ENCODE measurements around the gene NDST3. TPM values are rescaled to one million over a fixed set of nuclear protein-coding genes. Genes with fewer than 3 reads are reported as not detected.
A peak's percentile ranks its signal among the peaks of the same experiment; 100 is the strongest.

NDST3 gene
- total and polyA plus RNA-seq, 2 of the 13 experiments (the other 11 are each of a cell fraction or from before 2014, with no cell fraction given) = not detected

DNA sequence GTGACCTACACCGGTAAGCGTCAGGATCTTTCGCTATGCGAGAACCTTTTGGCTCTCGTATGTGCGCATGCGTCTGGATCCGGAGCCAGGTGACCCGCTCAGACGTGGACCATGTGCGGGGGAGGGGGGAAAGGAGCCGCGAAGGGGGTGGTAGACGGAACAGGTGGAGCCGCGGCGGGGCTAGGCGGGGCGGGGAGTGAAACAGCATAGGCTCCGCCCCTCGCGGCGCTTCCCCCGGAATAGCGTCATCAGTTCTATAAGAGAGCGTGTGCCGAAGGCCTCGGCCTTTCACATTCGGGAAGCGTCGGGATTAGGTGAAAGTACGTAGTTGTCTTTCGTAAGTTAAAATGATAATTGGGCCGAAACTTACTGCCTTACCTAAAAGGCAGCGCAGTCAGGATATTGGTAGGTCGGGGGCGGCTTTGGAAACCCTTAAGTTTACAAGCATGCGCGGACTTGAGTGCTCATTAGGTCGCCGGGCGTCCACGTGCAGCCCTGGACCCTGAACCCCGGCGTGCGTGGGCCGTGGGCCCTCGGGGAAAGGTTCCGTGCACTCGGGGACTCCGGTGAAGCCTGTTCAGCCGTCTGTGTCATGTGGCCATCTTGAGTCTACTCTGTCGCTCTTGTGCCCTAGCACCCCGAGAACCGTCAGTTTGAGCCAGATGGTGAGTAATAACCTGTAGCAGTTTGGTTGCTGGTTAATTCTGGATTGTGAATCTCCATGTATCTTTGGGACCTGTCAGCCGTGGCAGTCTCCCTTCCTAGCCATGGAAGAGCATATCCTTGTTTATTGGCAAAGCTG lies 244.4 kb downstream of the NDST3 start (continued):
- TF ChIP-seq, protein P1, sequence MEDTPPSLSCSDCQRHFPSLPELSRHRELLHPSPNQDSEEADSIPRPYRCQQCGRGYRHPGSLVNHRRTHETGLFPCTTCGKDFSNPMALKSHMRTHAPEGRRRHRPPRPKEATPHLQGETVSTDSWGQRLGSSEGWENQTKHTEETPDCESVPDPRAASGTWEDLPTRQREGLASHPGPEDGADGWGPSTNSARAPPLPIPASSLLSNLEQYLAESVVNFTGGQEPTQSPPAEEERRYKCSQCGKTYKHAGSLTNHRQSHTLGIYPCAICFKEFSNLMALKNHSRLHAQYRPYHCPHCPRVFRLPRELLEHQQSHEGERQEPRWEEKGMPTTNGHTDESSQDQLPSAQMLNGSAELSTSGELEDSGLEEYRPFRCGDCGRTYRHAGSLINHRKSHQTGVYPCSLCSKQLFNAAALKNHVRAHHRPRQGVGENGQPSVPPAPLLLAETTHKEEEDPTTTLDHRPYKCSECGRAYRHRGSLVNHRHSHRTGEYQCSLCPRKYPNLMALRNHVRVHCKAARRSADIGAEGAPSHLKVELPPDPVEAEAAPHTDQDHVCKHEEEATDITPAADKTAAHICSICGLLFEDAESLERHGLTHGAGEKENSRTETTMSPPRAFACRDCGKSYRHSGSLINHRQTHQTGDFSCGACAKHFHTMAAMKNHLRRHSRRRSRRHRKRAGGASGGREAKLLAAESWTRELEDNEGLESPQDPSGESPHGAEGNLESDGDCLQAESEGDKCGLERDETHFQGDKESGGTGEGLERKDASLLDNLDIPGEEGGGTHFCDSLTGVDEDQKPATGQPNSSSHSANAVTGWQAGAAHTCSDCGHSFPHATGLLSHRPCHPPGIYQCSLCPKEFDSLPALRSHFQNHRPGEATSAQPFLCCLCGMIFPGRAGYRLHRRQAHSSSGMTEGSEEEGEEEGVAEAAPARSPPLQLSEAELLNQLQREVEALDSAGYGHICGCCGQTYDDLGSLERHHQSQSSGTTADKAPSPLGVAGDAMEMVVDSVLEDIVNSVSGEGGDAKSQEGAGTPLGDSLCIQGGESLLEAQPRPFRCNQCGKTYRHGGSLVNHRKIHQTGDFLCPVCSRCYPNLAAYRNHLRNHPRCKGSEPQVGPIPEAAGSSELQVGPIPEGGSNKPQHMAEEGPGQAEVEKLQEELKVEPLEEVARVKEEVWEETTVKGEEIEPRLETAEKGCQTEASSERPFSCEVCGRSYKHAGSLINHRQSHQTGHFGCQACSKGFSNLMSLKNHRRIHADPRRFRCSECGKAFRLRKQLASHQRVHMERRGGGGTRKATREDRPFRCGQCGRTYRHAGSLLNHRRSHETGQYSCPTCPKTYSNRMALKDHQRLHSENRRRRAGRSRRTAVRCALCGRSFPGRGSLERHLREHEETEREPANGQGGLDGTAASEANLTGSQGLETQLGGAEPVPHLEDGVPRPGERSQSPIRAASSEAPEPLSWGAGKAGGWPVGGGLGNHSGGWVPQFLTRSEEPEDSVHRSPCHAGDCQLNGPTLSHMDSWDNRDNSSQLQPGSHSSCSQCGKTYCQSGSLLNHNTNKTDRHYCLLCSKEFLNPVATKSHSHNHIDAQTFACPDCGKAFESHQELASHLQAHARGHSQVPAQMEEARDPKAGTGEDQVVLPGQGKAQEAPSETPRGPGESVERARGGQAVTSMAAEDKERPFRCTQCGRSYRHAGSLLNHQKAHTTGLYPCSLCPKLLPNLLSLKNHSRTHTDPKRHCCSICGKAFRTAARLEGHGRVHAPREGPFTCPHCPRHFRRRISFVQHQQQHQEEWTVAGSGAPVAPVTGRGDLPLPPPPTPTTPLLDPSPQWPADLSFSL (CRISPR knock-in tag; IDR thresholded peaks at IDR 0.05) = no peak
- TF ChIP-seq ZNF160 (CRISPR knock-in tag; IDR thresholded peaks at IDR 0.05) (no peak), FOSL2 (CRISPR knock-in tag; IDR thresholded peaks at IDR 0.05) (peak; percentile 43; the same call in 1 of the 2 replicates), ZNF614 (CRISPR knock-in tag; IDR thresholded peaks at IDR 0.05; ENCODE audit: borderline replicate concordance) (peak; percentile 84; the same call in 1 of the 2 replicates), CEBPG (CRISPR knock-in tag; IDR thresholded peaks at IDR 0.05) (peak; percentile 3), ZNF530 (CRISPR knock-in tag; IDR thresholded peaks at IDR 0.05; ENCODE audit: low read depth) (no peak), MXI1 (IDR thresholded peaks at IDR 0.05; ENCODE audit: borderline replicate concordance, low read depth, low read length) (peak; percentile 51; the same call in 1 of the 3 replicates), ZFP36L1 (CRISPR knock-in tag; IDR thresholded peaks at IDR 0.05) (0 out of 2 replicates have a peak, but pooled peaks have one; percentile 64), KDM3A (CRISPR knock-in tag; IDR thresholded peaks at IDR 0.05; ENCODE audit: low read depth) (no peak), U2AF1 (optimal IDR thresholded peaks at IDR 0.05; ENCODE audit: low read depth, low read length) (no peak), ZNF891 (CRISPR knock-in tag; IDR thresholded peaks at IDR 0.05) (peak; percentile 73; the same call in 1 of the 2 replicates), ZNF317 (CRISPR knock-in tag; IDR thresholded peaks at IDR 0.05) (peak; percentile 87), CEBPB (IDR thresholded peaks at IDR 0.05; ENCODE audit: borderline replicate concordance, low read depth, low read length) (no peak), TAF15 (IDR thresholded peaks at IDR 0.05; ENCODE audit: low read depth, low read length, poor library complexity, severe bottlenecking) (no peak)
- TF ChIP-seq, protein P2, sequence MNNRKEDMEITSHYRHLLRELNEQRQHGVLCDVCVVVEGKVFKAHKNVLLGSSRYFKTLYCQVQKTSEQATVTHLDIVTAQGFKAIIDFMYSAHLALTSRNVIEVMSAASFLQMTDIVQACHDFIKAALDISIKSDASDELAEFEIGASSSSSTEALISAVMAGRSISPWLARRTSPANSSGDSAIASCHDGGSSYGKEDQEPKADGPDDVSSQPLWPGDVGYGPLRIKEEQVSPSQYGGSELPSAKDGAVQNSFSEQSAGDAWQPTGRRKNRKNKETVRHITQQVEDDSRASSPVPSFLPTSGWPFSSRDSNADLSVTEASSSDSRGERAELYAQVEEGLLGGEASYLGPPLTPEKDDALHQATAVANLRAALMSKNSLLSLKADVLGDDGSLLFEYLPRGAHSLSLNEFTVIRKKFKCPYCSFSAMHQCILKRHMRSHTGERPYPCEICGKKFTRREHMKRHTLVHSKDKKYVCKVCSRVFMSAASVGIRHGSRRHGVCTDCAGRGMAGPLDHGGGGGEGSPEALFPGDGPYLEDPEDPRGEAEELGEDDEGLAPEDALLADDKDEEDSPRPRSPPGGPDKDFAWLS (CRISPR knock-in tag; IDR thresholded peaks at IDR 0.05; ENCODE audit: borderline replicate concordance) = no peak
- TF ChIP-seq, protein P3, sequence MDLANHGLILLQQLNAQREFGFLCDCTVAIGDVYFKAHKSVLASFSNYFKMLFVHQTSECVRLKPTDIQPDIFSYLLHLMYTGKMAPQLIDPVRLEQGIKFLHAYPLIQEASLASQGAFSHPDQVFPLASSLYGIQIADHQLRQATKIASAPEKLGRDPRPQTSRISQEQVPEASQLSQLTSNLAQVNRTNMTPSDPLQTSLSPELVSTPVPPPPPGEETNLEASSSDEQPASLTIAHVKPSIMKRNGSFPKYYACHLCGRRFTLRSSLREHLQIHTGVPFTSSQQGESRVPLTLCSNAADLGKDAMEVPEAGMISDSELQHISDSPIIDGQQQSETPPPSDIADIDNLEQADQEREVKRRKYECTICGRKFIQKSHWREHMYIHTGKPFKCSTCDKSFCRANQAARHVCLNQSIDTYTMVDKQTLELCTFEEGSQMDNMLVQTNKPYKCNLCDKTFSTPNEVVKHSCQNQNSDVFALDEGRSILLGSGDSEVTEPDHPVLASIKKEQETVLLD (CRISPR knock-in tag; IDR thresholded peaks at IDR 0.05; ENCODE audit: low read depth) = no peak
- TF ChIP-seq, protein P4, sequence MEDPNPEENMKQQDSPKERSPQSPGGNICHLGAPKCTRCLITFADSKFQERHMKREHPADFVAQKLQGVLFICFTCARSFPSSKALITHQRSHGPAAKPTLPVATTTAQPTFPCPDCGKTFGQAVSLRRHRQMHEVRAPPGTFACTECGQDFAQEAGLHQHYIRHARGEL (CRISPR knock-in tag; IDR thresholded peaks at IDR 0.05) = no peak
- TF ChIP-seq, protein P5, sequence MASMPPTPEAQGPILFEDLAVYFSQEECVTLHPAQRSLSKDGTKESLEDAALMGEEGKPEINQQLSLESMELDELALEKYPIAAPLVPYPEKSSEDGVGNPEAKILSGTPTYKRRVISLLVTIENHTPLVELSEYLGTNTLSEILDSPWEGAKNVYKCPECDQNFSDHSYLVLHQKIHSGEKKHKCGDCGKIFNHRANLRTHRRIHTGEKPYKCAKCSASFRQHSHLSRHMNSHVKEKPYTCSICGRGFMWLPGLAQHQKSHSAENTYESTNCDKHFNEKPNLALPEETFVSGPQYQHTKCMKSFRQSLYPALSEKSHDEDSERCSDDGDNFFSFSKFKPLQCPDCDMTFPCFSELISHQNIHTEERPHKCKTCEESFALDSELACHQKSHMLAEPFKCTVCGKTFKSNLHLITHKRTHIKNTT (CRISPR knock-in tag; IDR thresholded peaks at IDR 0.05) = no peak
